T follicular helper cell (primary cell): ENCODE measurements around the gene ATP2C2.

Experiments
- DNase-seq: peaks from one replicate; pipeline ENCODE4 v3.0.0-alpha.2; 2020; ENCODE audit warnings: low read depth

Gene ATP2C2

GRCh38 chr16:84513666-84514065 is 145.3 kb downstream of the ATP2C2 start:
- no peak for DNase-seq
